Suprapubic skin (tissue), 4 donors: ENCODE results near the gene MTX1.

Experiments
- CTCF ChIP-seq, 2 donors: fragments of 200-600 bp in 1 of 2; fragments of 450-650 bp in 1 of 2; sonication (generic) in 1 of 2; IDR thresholded peaks; one replicate each; pipeline ENCODE4 v1.5.1; 2016 to 2019; ENCODE audit warnings: antibody characterized with exemption in 2 of 2, mild to moderate bottlenecking in 1 of 2, moderate library complexity in 1 of 2
- POLR2A ChIP-seq, 2 donors: fragments of 450-650 bp; IDR thresholded peaks; one replicate each; pipeline ENCODE4 v1.6.1; 2017; ENCODE audit warnings: antibody characterized with exemption in 2 of 2, mild to moderate bottlenecking in 2 of 2, moderate library complexity in 2 of 2
- POLR2AphosphoS5 ChIP-seq, 3 donors: sonication (generic); formaldehyde crosslinking; IDR thresholded peaks; one replicate each; pipeline ENCODE4 v1.6.1; 2017; ENCODE audit warnings: antibody characterized with exemption in 3 of 3

- TF ChIP-seq POLR2AphosphoS5 (IDR thresholded peaks at IDR 0.05) (peak; percentile 65 to 85 (median 72)), CTCF (IDR thresholded peaks at IDR 0.05) (no peak), POLR2A (IDR thresholded peaks at IDR 0.05) (no peak)
These were observed 32.7 kb downstream of the MTX1 start for GRCh38 chr1:155241069-155241679.
